GM10266 (cell line): Measurements from ENCODE around the gene SMTNL2.
"Not testable (repeated sequence)": the region's sequence is repeated elsewhere in the genome, so short reads cannot be mapped to it uniquely, and the experiment has no call there.

Experiments used
- DNase-seq: peaks from one replicate; pipeline ENCODE4 v3.0.0; 2012; ENCODE audit errors: extremely low spot score
- TF ChIP-seq, protein P1 (sequence below): IDR thresholded peaks from 2 replicates; pipeline ENCODE4 v1.5.1; 2012; ENCODE audit warnings: mild to moderate bottlenecking, low read depth; ENCODE audit not compliant: control insufficient read depth, insufficient read depth; ENCODE audit errors: missing control alignments

The SMTNL2 gene

GRCh38 chr17:4573669-4574068 is 10.7 kb upstream of the SMTNL2 start:
- DNase-seq: peak; percentile 67

GRCh38 chr17:4574448-4575045 is 9.8 kb upstream of the SMTNL2 start:
- TF ChIP-seq, protein P1, sequence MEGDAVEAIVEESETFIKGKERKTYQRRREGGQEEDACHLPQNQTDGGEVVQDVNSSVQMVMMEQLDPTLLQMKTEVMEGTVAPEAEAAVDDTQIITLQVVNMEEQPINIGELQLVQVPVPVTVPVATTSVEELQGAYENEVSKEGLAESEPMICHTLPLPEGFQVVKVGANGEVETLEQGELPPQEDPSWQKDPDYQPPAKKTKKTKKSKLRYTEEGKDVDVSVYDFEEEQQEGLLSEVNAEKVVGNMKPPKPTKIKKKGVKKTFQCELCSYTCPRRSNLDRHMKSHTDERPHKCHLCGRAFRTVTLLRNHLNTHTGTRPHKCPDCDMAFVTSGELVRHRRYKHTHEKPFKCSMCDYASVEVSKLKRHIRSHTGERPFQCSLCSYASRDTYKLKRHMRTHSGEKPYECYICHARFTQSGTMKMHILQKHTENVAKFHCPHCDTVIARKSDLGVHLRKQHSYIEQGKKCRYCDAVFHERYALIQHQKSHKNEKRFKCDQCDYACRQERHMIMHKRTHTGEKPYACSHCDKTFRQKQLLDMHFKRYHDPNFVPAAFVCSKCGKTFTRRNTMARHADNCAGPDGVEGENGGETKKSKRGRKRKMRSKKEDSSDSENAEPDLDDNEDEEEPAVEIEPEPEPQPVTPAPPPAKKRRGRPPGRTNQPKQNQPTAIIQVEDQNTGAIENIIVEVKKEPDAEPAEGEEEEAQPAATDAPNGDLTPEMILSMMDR: no peak
- no peak for DNase-seq

More at GRCh38 chr17:4573669-4574068, 10.7 kb upstream of the SMTNL2 start:
- TF ChIP-seq, protein P1: no peak

DNA sequence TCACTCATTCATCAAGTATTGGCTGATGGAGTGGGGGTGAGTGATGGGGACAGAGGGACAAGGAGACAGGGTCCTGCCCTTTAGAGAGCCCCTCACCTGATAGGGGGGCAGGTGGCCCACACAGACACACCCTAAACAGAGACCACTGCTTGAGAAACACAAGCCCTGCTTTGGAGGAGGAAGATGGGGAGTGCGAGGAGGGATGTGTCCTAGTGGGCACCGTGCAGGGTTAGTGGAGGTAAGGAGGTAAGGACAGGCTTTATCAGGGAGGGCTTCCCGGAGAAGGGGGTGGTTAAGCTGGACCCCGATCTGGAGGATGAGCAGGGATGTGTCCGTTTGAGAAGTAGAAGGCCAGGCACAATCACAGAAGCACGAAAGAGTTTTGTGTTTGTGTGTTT is 8.2 kb upstream of the SMTNL2 start:
- TF ChIP-seq, protein P1: no peak
- DNase-seq: no peak

DNA sequence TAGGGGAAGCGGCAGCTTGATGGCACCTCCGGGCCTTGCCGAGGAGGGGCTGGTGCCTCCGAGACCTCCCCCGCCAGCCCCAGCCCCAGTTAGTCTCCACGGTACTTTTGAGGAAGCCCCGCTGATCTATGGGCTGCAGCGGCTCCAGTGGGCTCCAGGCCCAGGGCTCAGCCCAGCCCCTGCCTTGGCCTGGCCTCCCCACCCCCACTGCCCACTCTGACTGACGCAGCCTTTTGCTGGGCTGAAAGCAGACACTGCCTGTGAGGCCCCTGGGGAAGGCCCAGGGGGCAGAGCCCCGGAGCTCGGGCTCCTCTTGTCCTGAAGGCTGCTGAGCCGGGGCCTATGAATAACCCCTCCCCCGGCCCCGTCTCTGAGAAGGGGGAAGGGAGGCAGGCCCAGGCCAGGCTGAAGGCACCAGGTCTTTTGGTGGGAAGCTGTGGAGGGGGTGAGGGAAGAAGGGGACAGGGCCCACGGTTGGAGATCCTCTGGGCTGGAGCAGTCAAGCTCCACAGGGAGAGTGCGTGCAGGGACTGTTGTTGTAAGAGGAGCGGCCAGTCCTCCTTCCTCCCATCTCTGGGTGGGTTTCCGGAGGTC is 7.5 kb upstream of the SMTNL2 start:
- no peak for DNase-seq

GRCh38 chr17:4577386-4577993 is 6.8 kb upstream of the SMTNL2 start:
- TF ChIP-seq, protein P1: no peak

More for the DNA sequence above, 7.5 kb upstream of the SMTNL2 start:
- TF ChIP-seq, protein P1: no peak

GRCh38 chr17:4578349-4578748 is 6.0 kb upstream of the SMTNL2 start:
- DNase-seq: not testable (repeated sequence)

More at GRCh38 chr17:4577386-4577993, 6.8 kb upstream of the SMTNL2 start:
- DNase-seq: no peak

- TF ChIP-seq, protein P1: no peak
- DNase-seq: no peak
These were observed 4.7 kb upstream of the SMTNL2 start for GRCh38 chr17:4579678-4580077.
